HAP-1 (cell line): Measurements from ENCODE around the gene CD46.

Experiments
- DNase-seq, 2 experiments: peaks; one replicate each; pipeline ENCODE4 v3.0.0-alpha.2; 2016 to 2020; ENCODE audit warnings: low spot score in 2 of 2
- H3K27me3 ChIP-seq: fragments of 250-450 bp; sonication (Bioruptor Pico); 2 replicates; pipeline ENCODE4 v1.5.1; 2020; ENCODE audit warnings: low read depth, mild to moderate bottlenecking, moderate library complexity
- H3K36me3 ChIP-seq: fragments of 250-450 bp; sonication (Bioruptor Pico); replicated peaks from 2 replicates; pipeline ENCODE4 v1.5.1; 2020; ENCODE audit warnings: mild to moderate bottlenecking
- H3K4me1 ChIP-seq: fragments of 250-450 bp; sonication (Bioruptor Pico); 2 replicates; pipeline ENCODE4 v1.5.1; 2020; ENCODE audit warnings: mild to moderate bottlenecking
- H3K4me3 ChIP-seq: fragments of 250-450 bp; sonication (Bioruptor Pico); 2 replicates; pipeline ENCODE4 v1.5.1; 2020; ENCODE audit warnings: mild to moderate bottlenecking, moderate library complexity
- H3K9me3 ChIP-seq: fragments of 250-450 bp; sonication (Bioruptor Pico); 2 replicates; pipeline ENCODE4 v1.5.1; 2020; ENCODE audit warnings: mild to moderate bottlenecking, moderate library complexity
- in situ Hi-C: fragments of 300-500 bp; cut with MboI; formaldehyde crosslinking; loops from 3 replicates; pipeline ENCODE4 v1.14.3; 2020; ENCODE audit warnings: low sequenced_read_pairs, inconsistent platforms, mixed read lengths

The CD46 gene

DNA sequence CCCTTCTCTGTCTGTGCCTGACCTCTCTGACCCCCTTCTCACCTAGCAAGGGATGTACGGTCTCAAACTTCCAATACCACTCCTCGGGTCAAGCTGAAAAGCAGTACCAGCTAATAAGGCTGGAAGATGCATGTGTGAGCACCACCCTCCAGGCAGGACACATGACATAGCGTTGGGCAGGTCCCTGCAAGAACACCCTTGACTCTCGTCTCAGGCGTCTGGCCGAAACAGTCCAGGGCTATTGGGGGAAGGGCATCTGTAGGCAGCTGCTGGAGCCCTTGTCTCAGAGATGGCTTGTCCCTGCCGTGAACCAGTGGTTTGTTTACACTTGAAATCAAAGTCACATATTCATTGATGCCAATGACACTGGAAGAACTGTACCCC is 56.5 kb downstream of the CD46 start:
- Histone ChIP-seq H3K4me1 (peaks cover 7% of the 10 kb centered on the region; the same call in 1 of the 2 replicates), H3K9me3 (no peaks in the 10 kb centered on the region), H3K27me3 (no peaks in the 10 kb centered on the region), H3K4me3 (no peak overlapping the region), H3K36me3 (peaks cover 38% of the 10 kb centered on the region)
- no peak for DNase-seq
- in situ Hi-C loops, result no loop called here

DNA sequence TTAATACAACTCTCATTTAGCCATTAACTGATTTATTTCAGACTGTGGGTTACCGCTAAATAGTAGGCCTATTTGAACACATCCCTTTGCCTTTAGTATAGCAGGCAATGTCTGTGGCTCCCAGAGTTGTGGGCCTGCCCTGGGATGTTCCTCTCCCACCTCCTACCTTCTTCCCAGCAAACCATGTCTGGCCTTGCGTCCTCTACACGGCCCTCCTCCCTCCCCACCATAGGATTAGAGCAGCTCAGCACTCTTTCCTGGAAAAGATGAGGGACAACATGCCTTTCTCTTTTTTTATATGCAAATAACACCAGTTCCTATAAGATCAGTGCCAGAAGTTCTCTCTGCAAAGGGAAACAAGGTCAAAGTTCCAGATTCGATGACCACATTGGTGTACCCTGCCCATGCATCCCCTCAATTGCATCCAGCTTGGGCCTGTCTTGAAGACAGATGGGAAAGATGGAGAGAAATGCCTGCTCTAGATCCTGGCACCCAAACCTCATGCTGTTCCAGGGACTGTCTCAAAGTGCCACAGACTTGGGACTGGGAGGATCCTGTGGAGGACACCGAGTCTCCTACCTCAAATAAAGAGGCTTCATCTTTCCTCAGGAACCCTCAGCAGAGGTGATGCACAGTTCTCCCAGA is 57.2 kb downstream of the CD46 start:
- Histone ChIP-seq H3K9me3 (no peaks in the 10 kb centered on the region), H3K4me3 (no peak overlapping the region), H3K4me1 (peaks cover 7% of the 10 kb centered on the region; the same call in 1 of the 2 replicates), H3K27me3 (no peaks in the 10 kb centered on the region), H3K36me3 (peaks cover 39% of the 10 kb centered on the region)
- in situ Hi-C loops, result no loop called here
- no peak for DNase-seq

DNA sequence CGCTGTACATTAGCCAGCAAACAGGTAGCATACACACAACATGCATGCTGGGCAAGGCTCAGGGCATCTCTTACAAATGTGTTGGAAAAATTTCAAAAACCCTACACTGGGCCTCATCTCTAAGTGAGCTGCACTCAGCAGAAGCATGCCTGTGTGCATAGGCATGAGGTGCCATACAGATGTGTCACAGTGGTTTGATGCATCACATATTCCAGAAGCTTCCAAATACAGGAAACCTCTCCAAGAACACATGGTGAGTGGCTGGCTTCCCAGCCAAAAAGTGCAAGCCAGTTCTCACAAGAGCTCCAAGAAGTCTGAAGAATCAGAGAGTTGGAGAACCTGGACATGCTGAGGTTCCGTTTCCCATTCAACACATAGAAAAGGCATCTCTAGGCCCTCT is 58.3 kb downstream of the CD46 start:
- no peak overlapping the region for H3K4me3 ChIP-seq
- DNase-seq, result no peak
- in situ Hi-C loops, result no loop called here
- peaks cover 42% of the 10 kb centered on the region for H3K36me3 ChIP-seq
- no peaks in the 10 kb centered on the region for H3K9me3 ChIP-seq
- peaks cover 7% of the 10 kb centered on the region; the same call in 1 of the 2 replicates for H3K4me1 ChIP-seq
- no peaks in the 10 kb centered on the region for H3K27me3 ChIP-seq

DNA sequence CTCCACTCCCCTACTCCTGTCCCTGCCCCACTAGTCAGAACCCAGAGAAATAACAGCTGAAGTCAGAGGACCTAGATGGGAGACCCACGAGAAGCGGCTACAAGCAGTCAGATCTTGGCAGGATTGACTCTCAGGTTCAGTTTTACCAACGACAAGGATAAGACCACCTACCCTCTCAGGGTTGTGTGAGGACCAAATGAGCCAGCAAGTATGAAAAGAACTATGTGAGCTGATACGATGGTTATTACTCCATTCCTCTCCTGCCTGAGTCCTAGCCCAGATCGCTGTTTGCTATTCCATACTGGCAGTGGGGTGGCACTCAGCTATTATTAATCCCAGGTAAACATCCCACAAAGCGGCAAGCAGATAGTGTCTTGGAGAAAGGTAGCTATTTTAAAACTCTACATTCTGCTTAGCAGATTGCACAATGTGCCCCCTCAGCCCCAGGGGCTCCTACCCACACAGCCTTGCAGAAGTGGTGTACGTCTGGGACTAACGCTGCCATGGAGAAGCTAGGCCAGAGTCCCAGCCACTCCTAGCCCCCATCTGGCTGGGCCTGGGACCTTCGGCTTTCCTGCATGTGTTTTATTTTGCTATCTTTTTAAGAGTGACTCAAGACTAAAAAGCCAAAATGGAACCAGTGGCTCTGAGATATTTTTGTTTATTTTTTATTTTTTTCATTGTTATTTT is 58.9 kb downstream of the CD46 start:
- H3K4me1 ChIP-seq, result peaks cover 7% of the 10 kb centered on the region; the same call in 1 of the 2 replicates
- H3K9me3 ChIP-seq, result no peaks in the 10 kb centered on the region
- no peaks in the 10 kb centered on the region for H3K27me3 ChIP-seq
- no peak for DNase-seq
- peaks cover 39% of the 10 kb centered on the region for H3K36me3 ChIP-seq
- H3K4me3 ChIP-seq, result no peak overlapping the region
- in situ Hi-C loops, result no loop called here

DNA sequence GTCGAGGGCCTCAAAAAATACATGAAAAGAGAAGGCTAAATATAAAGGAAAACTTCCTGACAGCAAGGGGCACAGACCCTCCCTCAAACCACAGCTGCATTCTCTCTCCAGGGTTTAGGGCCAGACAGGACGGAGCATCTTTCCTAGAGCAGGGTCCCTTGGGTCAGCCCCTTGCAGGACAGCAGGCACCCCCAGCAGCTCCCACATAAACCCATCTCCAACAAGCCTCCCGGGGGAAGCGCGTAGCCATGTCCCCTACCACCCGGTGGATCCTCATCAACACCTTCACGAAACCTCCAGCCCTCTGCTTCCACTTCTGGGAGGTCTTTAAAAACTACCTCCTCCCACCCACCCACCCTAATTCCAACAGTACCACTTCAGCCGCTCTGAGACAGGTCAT is 59.5 kb downstream of the CD46 start:
- Histone ChIP-seq H3K4me1 (peaks cover 7% of the 10 kb centered on the region; the same call in 1 of the 2 replicates), H3K4me3 (no peak overlapping the region), H3K36me3 (peaks cover 36% of the 10 kb centered on the region), H3K27me3 (no peaks in the 10 kb centered on the region), H3K9me3 (no peaks in the 10 kb centered on the region)
- in situ Hi-C loops, result no loop called here
- no peak for DNase-seq

DNA sequence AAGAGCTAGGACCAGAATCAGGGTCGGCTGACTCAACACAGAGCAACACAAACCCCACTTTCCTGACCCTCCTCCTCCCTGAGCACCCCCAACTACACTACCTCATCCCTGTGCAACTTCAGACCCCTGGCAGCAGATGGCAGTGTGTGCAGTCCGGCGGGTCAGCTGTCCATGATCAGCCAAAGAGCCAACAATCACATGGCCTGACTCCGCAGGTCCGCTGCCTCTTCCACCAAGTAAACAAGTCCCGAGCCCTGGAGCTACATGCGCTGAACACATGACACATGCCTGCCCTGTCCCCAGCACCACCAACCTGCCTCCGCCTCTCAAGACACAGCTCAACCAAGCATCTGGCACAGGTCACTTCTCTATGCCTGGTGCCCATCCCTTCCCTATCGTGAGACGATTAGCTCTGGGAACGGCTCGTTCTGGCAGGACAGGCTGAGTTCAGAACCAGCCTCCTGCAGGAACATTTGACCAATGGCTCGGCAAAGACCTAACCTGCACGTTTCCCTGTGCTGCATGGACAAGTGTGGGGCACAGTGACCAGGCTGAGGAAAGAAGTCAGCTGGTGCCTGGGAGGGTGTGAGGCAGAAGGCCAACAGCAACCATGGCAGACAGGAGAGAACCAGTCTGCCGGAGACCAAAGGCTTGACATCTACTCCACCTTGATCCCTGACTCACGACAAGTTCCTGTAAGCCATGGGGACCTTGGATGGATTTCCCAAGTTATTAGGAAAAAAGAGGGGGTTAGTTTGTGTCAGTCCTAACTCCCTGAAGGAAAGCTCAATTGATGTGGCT is 60.3 kb downstream of the CD46 start:
- peak in 1 of 2 experiments; percentile 20 for DNase-seq
- Histone ChIP-seq H3K27me3 (no peaks in the 10 kb centered on the region), H3K36me3 (peaks cover 41% of the 10 kb centered on the region), H3K4me1 (peaks cover 7% of the 10 kb centered on the region; the same call in 1 of the 2 replicates), H3K9me3 (no peaks in the 10 kb centered on the region), H3K4me3 (no peak overlapping the region)
- in situ Hi-C loops, result no loop called here

DNA sequence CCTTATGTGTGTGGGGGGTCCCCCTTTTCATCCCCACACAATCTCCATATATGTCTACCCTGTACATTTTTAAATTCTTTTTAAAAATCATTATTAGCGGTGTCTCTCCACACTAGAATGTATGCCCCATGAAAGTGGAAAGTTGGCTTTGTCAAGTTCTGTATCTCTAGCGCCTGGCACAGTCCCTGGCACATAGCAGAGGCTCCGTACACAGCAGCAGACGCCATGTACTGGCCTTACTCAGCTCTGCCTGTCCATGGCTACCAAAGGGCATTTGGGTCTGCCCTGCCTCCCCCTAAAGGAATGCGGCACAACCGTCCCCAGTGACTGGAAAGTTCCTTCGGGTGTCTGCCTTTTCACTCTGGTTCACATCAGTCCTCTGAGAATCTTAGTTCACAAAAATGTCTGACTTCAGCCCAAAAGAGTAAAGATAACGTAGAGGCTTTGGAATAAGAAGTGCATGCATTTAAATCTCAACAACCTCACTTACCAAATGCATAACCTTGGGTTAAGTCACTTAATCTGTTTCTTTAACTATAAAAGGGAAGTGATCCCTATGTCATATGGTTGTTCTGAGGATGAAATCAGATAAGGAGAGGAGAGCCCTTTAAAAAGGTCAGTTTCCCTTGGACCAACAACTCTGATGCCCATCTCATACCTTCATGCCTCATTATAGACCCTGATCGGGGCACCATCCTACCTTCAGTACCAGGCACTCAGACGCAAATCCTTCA is 61.1 kb downstream of the CD46 start:
- no peak for DNase-seq
- H3K9me3 ChIP-seq, result no peaks in the 10 kb centered on the region
- in situ Hi-C loops, result no loop called here
- peaks cover 7% of the 10 kb centered on the region; the same call in 1 of the 2 replicates for H3K4me1 ChIP-seq
- H3K4me3 ChIP-seq, result no peak overlapping the region
- H3K36me3 ChIP-seq, result peaks cover 36% of the 10 kb centered on the region
- H3K27me3 ChIP-seq, result no peaks in the 10 kb centered on the region

DNA sequence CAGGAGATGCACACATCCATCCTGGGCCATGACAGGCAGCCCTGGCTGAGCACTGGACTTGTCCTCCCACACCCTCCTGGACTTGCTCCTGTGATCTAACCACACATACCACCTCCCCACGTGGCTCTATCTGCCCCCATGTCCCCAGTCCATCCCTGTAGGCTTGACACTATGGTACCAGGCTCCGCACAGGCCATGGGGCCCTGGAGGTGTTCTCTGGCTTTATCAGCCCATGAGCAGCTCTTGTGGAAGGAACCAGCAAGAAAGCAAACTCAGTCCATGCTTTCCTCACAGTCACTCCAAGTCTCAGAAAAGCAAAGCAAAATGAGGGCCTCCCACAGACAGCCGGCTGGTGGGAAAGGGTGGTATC is 61.6 kb downstream of the CD46 start:
- no peak for DNase-seq
- H3K27me3 ChIP-seq, result no peaks in the 10 kb centered on the region
- peaks cover 2% of the 10 kb centered on the region; the same call in 1 of the 2 replicates for H3K4me1 ChIP-seq
- H3K36me3 ChIP-seq, result peaks cover 30% of the 10 kb centered on the region
- in situ Hi-C loops, result no loop called here
- no peak overlapping the region for H3K4me3 ChIP-seq
- H3K9me3 ChIP-seq, result no peaks in the 10 kb centered on the region

DNA sequence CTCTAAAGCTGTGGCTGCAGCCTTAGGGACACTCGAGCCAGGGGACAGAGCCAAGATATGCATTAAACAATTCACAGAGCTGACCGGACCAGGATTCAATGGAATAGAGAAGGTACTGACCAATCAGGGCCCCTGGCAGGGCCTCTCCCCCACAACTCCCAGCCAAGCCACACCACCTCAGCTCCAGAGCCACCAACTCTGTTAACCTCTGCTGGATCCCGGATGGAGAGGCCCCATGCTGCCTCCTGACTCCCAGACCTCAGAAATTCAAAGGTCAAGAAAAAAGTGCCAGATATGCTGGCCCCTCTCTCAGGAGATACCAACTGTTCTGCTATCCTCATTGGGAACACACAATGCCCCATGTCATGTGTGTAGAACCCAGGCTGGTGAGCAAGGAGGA is 62.1 kb downstream of the CD46 start:
- H3K36me3 ChIP-seq, result peaks cover 28% of the 10 kb centered on the region
- H3K4me3 ChIP-seq, result no peak overlapping the region
- DNase-seq, result no peak
- H3K4me1 ChIP-seq, result no peaks in the 10 kb centered on the region; the same call in 1 of the 2 replicates
- H3K9me3 ChIP-seq, result no peaks in the 10 kb centered on the region
- H3K27me3 ChIP-seq, result no peaks in the 10 kb centered on the region
- in situ Hi-C loops, result no loop called here

DNA sequence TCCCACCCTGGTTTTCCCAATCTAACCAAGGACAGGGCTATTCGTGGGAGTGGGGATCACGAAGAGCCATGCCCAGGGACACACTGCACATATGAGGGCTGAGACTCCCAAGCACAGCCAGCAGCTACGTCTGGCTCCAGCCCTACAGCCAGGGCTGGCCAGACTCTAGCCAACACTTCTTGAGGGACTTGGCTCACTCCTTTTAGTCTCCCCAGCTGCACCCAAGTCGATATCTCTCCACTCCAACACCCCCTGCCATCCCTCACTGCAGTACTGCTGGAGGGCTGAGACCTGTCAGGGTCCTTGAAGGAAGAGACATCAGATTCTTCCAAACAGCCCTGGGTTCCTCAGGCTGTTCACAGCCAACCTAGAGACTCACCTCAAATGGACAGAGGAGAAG is 62.6 kb downstream of the CD46 start:
- no peak overlapping the region for H3K4me3 ChIP-seq
- in situ Hi-C loops, result no loop called here
- no peaks in the 10 kb centered on the region for H3K9me3 ChIP-seq
- no peak for DNase-seq
- H3K27me3 ChIP-seq, result no peaks in the 10 kb centered on the region
- no peaks in the 10 kb centered on the region for H3K4me1 ChIP-seq
- H3K36me3 ChIP-seq, result peaks cover 25% of the 10 kb centered on the region

DNA sequence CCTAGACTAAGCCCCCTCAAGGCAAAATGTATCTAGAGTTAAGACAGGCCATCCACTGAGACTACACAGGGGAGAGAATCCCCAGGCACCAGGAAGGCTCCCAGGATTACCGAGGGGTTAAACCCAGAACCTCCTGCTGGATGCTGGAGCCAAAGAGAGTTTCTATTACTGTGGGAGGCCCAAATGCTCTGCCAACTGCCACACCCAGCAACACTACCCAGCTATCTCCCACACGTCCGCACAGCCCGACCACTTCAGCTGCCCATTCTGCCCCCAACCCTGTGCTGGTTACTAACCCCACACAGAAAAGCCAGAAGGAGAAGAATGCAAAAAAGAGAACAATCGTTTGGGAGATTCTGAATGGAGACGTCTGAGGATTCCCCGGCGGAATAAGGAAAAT is 63.6 kb downstream of the CD46 start:
- no peak overlapping the region for H3K4me3 ChIP-seq
- in situ Hi-C loops, result no loop called here
- no peak for DNase-seq
- H3K4me1 ChIP-seq, result no peaks in the 10 kb centered on the region
- no peaks in the 10 kb centered on the region for H3K27me3 ChIP-seq
- H3K9me3 ChIP-seq, result no peaks in the 10 kb centered on the region
- H3K36me3 ChIP-seq, result peaks cover 25% of the 10 kb centered on the region

DNA sequence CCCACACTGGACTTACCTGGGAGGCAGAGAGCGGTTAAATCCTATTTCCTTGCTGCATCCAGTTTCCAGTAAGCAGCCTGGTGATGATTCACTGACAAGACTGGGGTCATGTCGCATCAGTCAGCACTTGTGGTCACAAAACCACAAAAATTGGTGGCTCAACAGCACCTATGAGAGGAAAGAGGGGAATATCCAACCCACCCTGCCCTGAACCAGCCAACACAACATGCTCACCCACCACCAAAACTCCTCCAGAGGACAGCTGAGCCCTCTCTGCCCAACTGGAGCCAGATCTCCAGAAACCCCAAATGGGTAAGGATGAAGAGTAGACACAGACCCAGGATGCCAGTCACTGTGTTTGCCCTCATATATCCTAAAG is 64.0 kb downstream of the CD46 start:
- no peaks in the 10 kb centered on the region for H3K4me1 ChIP-seq
- DNase-seq, result no peak

DNA sequence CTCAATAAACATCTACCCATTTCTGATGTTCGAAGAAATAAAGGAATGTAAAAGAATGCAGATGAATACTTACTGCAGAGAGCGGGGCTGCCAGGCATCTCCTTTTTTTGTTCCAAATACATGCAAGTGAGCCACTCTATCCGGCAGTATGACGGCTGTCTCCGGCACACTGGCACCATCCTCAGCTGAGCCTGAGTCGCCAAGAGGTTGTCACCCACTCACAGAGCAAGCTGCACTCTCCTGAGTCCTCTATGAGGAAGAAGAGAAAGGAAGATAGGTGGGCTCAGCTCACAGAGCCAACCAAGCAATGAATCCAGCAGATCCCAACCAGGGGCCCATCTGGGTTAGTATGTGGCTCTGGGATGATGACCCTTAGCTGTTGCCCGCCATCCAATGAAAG is 65.3 kb downstream of the CD46 start:
- H3K27me3 ChIP-seq, result no peaks in the 10 kb centered on the region
- no peaks in the 10 kb centered on the region for H3K4me1 ChIP-seq
- in situ Hi-C loops, result no loop called here
- no peak for DNase-seq
- peaks cover 25% of the 10 kb centered on the region for H3K36me3 ChIP-seq
- no peak overlapping the region for H3K4me3 ChIP-seq
- H3K9me3 ChIP-seq, result no peaks in the 10 kb centered on the region

More for the DNA sequence above, 64.0 kb downstream of the CD46 start:
- Histone ChIP-seq H3K9me3 (no peaks in the 10 kb centered on the region), H3K36me3 (peaks cover 25% of the 10 kb centered on the region), H3K27me3 (no peaks in the 10 kb centered on the region), H3K4me3 (no peak overlapping the region)
- in situ Hi-C loops, result no loop called here
